ENCODE data around the gene ADAP1.

Gene ADAP1

GRCh38 chr7:853366-854117 is 100.9 kb downstream of the ADAP1 start:
- no peak for DNase-seq

GRCh38 chr7:851204-851603 is 103.3 kb downstream of the ADAP1 start:
- no peak for DNase-seq

GRCh38 chr7:849781-850180 is 104.7 kb downstream of the ADAP1 start:
- no peak for DNase-seq

GRCh38 chr7:849145-849544 is 105.3 kb downstream of the ADAP1 start:
- no peak for DNase-seq
